AG10803 (cell line): Measurements from ENCODE around the gene CD72.

ENCODE experiments used
- DNase-seq: peaks from one replicate; pipeline ENCODE4 v3.0.0; 2010; ENCODE audit warnings: low read depth
- H3K4me3 ChIP-seq: 2 replicates; pipeline ENCODE4 v1.5.1; 2011; ENCODE audit warnings: mild to moderate bottlenecking, low read length, control low read depth
- TF ChIP-seq, protein P1 (sequence below): conservative IDR thresholded peaks from 2 replicates; pipeline ENCODE4 v1.5.1; 2011; ENCODE audit warnings: mild to moderate bottlenecking, low read length, control low read depth, inconsistent platforms

CD72 gene

DNA sequence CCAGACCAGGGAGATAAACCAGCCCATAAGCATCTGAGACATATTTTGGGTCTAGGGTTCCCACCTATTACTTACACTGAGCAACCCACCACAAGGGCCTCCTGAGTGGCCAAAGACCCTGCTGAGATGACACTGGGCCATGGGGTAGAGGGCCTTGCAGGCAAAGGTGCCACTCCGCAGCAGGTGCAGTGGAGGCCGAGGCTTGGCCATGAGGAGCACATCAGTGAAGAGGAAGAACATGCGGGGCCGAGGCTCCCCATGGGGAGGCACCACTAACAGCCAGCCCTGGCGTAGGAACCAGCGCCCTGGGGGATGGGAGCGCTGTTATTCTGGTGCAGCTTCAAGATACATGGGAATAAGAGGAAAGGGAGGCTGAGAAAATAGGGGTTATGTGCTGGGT is 44.2 kb upstream of the CD72 start:
- H3K4me3 ChIP-seq, result no peak overlapping the region
- TF ChIP-seq, protein P1, sequence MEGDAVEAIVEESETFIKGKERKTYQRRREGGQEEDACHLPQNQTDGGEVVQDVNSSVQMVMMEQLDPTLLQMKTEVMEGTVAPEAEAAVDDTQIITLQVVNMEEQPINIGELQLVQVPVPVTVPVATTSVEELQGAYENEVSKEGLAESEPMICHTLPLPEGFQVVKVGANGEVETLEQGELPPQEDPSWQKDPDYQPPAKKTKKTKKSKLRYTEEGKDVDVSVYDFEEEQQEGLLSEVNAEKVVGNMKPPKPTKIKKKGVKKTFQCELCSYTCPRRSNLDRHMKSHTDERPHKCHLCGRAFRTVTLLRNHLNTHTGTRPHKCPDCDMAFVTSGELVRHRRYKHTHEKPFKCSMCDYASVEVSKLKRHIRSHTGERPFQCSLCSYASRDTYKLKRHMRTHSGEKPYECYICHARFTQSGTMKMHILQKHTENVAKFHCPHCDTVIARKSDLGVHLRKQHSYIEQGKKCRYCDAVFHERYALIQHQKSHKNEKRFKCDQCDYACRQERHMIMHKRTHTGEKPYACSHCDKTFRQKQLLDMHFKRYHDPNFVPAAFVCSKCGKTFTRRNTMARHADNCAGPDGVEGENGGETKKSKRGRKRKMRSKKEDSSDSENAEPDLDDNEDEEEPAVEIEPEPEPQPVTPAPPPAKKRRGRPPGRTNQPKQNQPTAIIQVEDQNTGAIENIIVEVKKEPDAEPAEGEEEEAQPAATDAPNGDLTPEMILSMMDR, result no peak
- DNase-seq, result no peak

DNA sequence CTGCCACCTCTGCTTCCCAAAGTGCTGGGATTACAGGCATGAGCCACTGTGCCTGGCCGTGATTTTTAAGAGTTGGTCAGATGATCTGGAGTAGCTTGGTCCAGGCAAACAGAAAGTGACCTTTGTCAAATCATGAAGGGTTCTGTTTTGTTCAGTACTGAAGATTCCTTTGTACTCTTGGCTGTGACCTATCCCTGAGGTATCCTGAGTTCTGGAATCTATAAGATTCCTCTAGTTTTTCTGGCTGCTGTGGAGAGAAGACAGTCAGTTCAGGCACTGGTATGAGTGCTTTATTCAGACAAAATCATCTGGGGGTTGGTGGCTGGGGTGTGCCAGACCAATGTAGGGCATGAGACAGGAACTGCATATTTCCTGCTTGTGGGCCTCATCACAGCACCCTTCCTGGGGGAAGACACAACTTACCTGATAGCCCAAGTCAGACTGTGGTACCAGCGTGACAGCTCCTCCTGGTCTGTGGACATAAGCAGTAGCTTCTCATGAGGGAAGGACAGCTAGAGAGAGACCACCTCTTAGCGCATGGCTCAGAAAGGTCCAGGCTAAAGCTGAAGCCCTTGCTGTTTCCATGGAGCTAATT is 43.6 kb upstream of the CD72 start:
- TF ChIP-seq, protein P1, result no peak
- H3K4me3 ChIP-seq, result no peak overlapping the region
- DNase-seq, result no peak

GRCh38 chr9:35660966-35661415 is 42.8 kb upstream of the CD72 start:
- no peak overlapping the region for H3K4me3 ChIP-seq
- TF ChIP-seq, protein P1, result peak; percentile 61
- DNase-seq, result peak; percentile 55

DNA sequence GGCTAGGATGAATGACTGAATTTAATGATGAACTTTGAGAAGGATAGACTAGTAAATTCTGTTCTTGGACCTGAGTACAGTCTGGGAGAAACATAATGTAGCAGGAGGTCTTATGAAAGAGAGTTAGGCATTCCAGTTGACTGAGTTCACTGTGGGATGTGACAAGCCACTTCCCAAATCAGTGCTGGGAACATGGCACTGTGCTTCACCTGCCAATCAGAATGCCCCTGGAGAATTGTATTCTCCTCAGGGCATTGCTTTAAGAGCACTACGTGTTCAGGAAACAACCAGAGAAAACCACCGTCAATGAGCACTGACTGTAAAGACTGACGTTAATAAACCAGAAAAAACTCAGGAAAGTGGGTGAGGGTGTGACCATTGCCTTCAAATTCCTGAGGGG is 41.1 kb upstream of the CD72 start:
- peak; percentile 76 for DNase-seq
- TF ChIP-seq, protein P1, result no peak
- peak overlapping the region; percentile 91 for H3K4me3 ChIP-seq

GRCh38 chr9:35658968-35659220 is 40.7 kb upstream of the CD72 start:
- peak overlapping the region; percentile 91 for H3K4me3 ChIP-seq
- TF ChIP-seq, protein P1, result no peak
- DNase-seq, result peak; percentile 71

GRCh38 chr9:35658137-35658967 is 40.1 kb upstream of the CD72 start, which contains the start of gene CCDC107:
TSS of gene CCDC107 (plus strand) at chr9:35658292. CDS start at chr9:35658380, 88 bp downstream.
- peak; percentile 75 for DNase-seq
- peak within 1 kb of the TSS; percentile 91 for H3K4me3 ChIP-seq
- TF ChIP-seq, protein P1, result peak; percentile 35
